ENCODE measurements around the gene PIGO. TPM values are rescaled to one million over a fixed set of nuclear protein-coding genes. Genes with fewer than 3 reads are reported as not detected.

Gene PIGO
- total RNA-seq, 1 experiment from 2014 or later: 18.9 TPM

DNA sequence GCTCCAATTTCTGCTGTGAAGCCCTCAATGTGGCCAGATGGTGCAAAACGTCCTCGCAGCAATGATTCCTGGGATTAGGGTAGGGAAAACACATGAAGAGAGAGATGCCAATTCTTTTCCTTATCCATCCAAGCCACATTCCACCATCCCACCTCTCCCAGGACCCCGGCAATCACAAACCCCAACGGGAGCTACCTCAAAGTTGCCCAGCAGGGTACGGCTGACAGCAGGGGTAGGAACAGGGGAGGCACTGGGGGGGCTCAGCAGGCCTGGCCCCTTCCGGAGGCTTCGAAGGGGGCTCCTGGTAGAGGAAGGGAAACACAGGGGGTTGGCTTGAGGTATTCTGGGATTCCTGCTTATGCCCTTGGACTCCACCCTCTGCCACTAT is 9.9 kb upstream of the PIGO start:
- no peak for DNase-seq (ENCODE audit: low read depth)

DNA sequence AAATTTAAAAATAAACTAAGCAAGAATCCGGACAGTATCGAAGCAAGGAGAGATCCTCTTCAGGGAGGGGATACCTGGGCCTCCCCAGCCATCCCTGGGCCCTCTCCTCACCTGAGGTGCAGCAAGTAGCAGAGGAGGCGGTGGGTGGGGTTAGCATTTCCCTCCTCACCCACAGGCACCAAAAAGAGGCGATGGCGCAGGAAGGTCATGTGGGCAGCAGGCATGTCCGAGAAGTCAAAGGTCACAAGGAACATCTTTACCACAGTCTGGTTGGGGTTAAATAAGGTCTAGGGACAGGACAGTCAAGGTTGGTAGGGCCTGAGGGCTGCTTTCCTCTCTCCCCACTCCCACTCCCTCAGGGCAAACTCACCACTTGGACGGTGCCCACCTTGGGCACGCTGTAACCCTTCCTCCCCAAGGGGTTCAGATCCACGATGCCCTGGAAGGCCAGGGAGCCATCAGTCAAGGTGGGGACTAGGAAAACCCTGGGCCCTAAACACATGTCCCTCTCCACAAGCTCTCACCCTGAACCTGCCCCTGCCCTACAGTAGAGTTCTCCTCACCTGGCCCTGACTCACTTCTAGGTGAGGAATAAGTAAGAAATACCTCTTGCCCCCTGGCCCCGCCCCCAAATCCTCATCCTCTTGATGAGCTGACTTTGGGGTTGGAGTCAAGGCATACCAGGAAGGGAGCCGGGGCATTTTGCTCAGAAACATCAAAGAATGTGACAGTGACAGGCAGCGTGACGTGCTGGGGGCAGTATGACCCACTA is 9.4 kb upstream of the PIGO start:
- no peak for DNase-seq (ENCODE audit: low read depth)

DNA sequence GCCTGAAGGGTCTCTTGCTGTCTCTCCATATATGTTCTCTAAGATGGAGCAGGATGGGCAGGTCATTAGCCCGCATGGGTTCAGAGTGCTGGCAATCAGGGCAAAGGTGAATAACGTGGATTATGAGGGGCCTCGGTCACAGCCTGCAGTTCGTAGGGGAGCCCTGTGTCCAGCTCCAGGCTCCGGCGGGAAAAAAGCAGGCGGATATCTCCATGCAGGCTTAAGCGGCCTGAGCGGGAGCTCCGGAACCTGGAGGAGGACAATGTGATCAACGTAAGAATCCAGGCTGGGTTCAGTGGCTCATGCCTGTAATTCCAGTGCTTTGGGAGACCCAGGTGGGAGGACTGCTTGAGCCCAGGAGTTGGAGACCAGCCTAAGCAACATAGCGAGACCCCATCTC is 8.7 kb upstream of the PIGO start:
- no peak for DNase-seq (ENCODE audit: low read depth)

DNA sequence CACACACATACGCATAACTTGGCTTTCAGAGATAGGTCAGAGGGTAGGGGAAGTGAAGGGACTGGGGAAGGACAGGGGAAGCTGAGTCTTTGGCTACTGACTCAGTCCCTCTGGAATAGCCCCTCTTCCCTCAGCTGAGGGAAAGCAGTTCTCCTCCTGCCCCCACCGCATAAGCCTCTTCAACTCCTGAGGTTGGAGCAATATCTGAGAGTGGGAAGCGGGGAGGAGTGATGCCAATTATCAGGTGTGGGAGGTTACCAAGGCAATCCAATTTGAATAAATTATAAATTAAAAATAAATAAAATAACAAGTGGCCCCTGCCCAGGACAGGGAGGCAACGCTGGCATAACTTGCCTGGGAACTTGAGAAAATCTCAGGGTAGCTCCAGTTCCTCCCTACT is 8.2 kb upstream of the PIGO start:
- no peak for DNase-seq (ENCODE audit: low read depth)

DNA sequence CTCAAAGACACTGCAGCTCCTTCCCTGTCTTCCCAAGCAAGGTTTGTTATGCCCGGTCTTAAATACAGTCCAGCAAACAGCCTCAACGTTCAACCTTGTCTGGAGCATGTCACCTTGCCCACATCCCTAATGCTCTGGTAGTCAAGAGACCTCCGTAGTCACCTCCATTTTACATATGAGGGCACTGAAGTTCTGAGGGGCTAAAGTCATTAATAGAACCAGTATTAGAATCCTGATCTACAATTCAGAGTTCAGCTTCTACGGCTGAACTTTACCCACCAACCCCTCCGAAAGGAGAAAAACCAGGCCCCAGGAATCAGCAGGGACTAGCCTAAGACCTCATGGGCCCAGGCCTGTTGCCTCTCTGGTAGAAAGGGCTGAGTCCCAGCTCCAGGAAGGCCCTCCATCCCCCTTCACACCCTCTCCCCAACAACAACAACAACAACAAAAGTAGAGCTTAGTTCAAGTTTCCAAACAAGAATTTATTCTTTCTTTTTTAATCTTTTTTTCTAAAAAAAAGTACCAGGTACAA is 7.3 kb upstream of the PIGO start:
- DNase-seq (ENCODE audit: low read depth): no peak

DNA sequence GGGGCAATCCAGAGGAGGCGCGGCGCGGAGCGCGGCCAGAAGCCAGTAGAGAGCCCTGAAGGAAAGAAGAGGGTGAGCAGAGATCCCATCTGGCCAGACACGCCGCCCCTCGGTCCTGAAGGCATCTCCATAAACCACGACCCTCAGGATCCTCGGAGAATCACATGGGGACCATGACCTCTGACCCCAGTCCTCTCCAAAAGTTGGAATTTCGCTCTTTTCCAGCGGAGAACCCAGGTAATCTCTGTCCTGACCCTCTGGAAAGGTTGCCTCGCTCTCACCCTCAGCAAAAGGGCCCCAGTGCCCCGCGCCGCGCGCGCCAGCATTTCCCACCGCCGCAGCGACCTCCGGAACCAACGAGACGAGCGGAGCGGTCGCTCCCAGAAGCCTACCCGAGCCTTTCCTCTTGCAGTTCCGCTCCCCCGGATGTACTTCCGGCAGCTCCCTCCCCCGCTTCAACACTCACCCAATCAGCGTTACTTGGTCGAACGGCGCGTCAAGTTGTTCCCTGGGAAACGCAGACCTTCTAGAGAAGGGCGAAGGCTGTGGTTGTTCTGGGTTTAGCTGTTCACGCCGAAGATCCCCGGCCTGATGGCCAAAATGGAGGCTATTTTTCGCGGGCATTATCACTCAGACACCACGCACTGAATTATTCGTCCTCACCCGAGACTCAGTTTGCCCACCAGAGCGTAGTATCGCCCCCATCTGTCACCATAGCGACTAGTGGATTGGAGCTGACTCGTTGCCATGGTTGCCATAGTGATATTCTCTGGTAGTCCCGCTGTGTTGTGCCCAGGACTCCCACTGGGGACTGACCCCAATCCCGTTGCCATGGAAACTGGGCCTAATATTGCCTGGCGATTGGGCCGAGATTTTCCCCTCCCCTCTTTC is 6.6 kb upstream of the PIGO start, which contains the start of gene STOML2:
STOML2 (minus strand) TSS at position 363 of the 891 bp plus-strand sequence; CDS start at position 326, 37 bp downstream.
- DNase-seq (ENCODE audit: low read depth): peak; percentile 98

DNA sequence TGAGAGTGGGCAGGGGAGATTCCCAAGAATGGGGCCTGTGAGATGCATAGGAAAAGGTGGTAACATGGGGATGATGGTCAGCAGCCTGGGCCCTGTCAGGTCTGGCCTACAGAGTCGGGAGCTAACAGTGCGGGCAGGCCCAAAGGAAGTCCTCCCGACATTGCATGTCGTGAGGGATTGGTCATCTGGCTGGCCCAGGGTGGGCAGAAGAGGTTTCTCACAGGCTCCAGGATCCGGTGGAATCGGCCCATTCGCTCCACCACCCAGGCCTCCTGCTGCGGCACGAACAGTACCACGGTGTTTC is 6.0 kb upstream of the PIGO start:
- peak; percentile 17 for DNase-seq (ENCODE audit: low read depth)

DNA sequence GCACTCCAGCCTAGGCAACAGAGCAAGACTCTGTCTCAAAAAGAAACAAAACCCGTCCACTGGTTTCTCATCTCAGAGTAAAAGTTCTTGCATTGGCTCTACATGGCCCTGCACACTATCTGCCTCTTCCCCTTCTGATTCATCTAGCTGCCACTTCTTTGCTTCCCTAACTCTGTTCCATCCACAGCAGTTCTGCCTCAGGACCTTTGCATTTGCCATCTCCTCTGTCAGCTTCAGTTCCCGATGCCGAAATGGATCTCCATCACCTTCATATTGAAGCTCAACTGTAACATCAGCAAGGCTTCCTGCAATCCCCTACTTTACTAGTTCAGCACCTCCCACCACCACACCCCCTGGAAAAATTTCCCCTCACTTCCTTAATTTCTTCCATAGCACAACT is 1.2 kb upstream of the PIGO start:
- DNase-seq (ENCODE audit: low read depth): no peak

DNA sequence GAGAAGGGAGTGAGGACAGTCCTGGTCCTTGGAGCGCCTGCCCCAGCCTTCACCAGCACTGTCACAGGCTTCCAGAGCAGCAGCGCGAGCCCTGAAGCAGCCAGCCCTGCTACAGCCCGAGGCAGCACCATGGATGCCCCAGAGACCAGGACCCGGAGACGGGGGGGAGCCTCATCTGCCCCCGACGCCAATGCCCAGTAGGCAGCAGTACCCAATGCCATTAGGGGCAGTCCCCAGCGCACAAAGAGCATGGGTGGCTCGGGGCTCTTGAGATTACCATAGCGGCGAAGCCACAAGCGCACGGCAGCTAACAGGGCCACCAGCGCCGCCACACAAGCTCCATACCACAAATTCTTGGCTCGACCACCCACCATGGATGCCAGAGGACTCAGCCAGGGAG is 4.9 kb downstream of the PIGO start:
- no peak for DNase-seq (ENCODE audit: low read depth)

DNA sequence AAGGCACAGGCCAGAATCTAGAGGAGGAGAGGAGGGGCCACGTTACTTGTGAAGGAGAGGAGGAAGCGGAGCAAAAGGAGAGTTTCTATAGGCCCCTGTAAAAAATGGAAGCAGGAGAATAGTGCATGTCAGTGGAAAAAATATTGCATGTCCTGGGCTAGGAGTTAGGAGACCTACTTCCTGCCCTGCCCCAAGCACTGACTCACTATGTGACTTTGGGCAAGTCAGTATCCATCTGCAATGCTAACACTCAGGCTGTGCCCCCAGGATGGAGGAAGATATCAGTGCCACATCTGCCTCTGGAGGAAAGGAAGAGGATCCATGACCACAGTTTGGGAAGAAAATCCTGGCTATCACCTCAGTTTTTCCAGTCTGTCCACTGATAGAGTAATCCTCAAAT is 7.0 kb downstream of the PIGO start:
- no peak for DNase-seq (ENCODE audit: low read depth)

DNA sequence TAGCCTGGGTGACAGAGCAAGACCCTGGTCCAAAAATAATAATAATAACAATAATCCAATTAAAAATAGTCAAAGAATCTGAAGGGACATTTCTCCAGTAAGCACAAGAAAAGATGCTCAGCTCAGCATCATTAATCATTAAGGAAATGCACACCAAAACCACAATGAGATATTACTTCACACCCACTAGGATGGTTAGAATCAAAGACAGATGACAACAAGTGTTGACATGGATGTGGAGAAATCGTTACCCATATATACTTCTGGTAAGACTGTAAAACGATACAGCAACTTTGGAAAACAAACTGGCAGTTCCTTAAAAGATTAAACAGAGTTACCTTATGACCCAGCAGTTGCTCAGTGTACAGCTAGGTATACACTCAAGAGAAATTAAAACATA is 11.3 kb downstream of the PIGO start:
- DNase-seq (ENCODE audit: low read depth): no peak

DNA sequence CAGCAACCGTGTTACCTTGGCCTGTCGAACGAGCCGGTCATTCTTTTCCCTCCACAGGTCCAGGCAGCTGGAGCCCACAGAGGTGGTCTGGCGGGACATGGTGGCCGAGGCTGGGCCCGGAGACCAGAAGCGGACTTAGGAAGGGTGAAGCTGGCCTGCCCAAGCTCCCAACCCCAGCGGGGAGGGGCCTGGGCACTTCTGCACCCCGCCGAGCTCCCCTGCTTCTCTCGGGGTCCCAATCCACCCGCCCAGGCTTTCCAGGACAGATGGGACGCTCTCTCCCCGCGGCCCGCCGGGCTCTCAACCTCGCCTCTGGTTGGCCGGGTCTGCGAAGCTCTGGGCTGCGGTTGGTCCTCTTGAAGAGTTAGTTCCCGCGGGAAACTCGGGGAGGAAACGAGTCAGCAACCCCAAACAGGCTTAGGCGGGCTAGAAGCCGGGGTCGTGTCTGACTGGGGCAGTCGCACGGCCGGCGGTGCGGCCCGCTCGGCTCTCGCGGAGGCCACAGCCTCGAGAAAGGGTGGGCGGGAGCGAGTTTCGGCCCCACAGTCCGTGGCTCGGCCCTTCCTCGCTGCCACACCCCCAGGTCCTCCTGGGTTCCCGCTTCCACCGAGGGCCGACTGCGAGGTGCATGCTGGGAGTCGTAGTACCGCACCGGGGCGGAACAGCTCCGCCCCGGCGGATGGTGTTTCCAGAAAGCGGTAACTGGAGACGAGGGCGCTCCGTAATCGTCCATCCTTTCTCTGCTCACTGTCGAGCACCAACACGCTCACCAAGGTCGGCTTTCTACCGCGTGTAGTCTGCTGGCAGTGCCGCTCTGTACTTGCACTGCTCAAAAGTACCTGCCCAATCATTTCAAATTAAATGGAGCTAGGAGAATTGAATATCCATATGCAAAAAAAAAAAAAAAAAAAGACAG is 16.7 kb downstream of the PIGO start, which contains the start of gene FANCG:
FANCG (minus strand) TSS at position 517 of the 916 bp plus-strand sequence; CDS start at position 99, 418 bp downstream.
- DNase-seq (ENCODE audit: low read depth): peak; percentile 96

DNA sequence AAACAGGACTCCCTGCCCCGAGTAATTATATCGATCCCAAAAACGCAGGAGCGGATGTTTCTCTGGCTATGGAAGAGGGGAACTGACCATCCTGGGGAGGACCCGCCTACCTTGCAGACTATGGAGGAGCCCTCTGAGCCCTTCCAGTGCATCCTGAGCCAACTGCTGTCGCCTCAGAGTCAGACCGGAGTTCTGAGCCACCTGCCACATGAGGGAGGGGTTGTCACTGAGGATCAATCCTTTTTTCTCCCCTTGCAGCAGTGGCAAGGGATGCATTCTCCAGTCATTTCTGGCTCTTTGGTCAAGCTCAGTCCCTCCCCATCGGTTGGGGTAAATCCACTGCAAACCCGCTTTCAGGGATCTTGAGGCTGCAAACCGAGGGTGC is 17.4 kb downstream of the PIGO start:
- DNase-seq (ENCODE audit: low read depth): no peak

DNA sequence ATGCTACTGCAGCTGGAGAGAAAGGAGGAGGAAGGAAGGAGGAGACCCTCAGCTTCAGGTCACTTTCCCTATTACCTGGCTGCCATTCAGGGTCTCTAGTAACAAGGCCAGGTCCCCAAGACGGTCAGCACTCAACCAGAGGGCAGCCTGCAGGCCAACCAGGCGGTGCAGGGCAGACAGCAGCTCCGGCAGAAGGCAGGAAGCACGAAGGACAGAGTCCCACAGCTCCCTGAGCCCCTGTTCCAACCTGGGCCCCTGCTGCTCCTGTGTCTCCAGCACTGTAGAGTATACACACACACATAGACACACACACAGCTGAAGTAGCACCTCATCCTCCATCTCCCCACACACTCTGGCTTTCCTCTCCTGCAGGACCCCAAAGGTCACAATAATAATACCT is 18.3 kb downstream of the PIGO start:
- no peak for DNase-seq (ENCODE audit: low read depth)

DNA sequence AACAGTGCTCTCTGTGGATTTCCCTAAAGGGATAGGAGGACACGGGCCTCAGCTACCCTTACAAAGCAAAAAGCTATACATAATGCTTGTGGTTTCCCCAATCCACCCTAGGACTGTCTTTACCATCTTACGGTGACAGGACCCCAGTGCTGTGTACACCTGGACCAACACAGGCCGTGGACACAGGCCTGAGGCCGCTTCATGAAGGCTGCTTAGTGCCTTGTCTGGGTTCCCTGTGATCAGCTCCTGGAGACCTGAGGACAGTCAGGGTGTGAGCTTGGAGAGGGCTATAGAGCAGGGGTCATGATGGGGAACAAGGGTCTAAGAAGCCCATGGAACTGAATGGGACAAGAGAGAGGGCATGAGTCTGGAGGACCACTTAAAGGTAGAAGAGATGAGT is 19.5 kb downstream of the PIGO start:
- no peak for DNase-seq (ENCODE audit: low read depth)

DNA sequence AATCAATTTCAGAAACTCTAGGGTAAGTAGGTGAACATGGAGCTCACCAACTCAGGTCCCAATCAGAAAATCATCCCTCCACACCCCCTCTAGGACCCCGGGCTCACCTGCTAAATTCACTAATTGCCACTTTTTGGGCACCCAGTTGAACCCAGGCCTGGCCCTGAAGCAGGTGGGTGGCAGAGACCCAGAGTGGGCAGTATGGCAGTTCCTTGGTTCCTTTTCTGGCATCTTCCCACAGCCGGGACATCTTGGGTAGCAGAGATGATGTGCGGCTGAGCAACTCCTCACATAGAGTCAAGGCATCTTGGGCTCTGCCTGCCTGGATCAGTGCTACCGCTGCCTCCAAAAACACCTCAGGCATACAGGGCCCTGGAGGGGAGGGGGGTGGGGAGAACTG is 21.0 kb downstream of the PIGO start:
- DNase-seq (ENCODE audit: low read depth): no peak

DNA sequence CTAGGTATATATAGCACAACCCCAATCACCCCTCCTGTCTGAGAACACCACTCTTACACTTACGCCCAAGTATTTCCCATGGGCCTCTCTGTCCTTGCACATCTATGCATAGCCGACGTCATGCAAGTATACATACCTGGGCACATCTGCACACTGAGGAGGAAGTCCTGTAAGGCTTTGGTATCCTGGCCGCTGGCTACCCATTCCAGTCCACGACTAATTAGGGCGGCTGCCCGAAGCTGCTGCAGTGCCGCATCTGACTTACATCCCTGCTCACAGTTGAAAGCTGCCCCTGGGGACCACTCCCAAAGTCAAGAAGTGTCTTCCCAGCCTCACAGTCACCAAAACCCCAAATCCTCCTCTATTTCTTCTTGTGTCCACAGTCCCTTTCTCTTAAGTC is 21.6 kb downstream of the PIGO start:
- DNase-seq (ENCODE audit: low read depth): no peak

DNA sequence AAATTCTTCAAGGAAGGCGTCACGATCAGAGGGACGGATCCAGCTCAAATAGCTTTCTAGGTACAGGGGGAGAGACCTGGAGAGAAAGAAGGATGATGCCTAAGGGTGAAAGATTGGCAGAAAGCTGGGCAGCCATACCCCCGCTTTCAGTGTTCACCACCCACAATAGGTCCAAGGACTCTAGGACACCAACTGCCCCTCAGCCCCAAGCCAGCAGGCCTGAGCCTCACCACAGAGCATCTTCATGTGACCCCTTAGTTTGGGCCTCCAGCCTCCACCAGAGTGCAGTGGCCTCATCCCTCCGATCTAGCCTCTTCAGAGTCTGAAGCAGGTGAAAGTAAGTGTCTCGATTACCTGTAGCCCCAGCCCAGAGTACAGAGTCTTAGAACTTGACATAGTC is 22.2 kb downstream of the PIGO start:
- DNase-seq (ENCODE audit: low read depth): no peak

DNA sequence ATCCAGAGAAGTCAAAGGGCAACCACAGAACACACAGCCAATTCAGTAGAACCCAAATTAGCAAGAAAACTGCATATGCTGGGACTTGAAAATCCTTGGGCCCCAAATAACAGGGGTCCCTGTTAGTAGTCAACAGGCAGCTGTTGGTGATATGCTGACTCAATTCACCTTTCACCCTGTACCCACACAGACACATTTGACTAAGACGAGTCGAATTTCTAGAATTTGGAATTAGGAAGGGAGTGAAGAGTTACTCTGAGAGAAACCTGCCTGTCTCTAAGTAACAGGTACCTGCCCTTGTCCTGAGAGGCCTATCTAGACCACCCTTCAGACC is 23.1 kb downstream of the PIGO start:
- no peak for DNase-seq (ENCODE audit: low read depth)

DNA sequence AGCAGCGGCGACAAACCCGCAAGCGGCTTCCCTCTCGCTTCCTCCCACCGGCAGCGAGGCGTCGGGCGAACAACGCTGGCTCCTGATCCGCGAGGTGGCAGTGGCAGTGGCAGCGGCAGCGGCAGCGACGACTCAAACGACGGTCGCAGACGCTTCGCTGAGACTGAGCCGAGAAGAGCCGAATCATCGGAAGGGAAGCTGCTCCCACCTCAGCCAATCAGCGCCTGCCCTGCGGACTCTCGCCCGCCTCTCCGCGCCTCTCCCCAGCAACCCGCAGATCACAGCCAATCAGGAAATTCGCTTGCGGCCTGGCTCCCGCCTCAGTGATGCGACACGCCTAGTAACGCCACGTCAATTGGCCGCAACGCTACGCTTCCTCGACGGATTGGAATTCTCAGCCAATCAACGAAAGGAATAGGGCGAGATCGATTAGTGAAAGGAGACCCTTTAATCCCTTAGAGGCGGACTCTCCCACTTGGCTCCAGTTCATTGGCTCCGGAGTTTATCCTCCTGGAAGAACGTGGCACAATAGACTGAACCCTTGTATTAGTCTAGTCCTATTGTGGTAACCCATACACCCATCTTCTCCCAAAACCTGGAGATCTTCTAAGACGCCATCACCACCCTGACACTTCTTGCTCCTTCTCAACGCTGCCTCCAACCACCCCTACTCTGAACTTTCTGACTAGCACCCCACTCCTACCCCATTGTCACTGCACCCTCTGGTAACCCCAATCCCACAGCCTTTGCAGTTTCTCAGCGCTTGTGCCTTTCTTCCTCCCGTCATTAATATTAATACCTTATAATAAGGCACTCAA is 23.7 kb downstream of the PIGO start, which contains the start of gene VCP:
VCP (minus strand) TSS at position 165 of the 818 bp plus-strand sequence. CDS start 272 bp downstream, outside the sequence.
- DNase-seq (ENCODE audit: low read depth): peak; percentile 100

Measured in Daoy (cell line).